SKM-1 treated with dmso at 0.1 percent for 144 hours (cell line): ENCODE measurements around the gene SCNN1A.

Experiments used
- DNase-seq: peaks from one replicate; lab custom pipeline; 2025; ENCODE audit not compliant: unreplicated experiment; lab: John Stamatoyannopoulos, UW

The SCNN1A gene

GRCh38 chr12:6335451-6336078 lies 39.8 kb downstream of the SCNN1A start:
- no peak for DNase-seq

GRCh38 chr12:6334940-6335450 lies 40.4 kb downstream of the SCNN1A start:
- no peak for DNase-seq

DNA sequence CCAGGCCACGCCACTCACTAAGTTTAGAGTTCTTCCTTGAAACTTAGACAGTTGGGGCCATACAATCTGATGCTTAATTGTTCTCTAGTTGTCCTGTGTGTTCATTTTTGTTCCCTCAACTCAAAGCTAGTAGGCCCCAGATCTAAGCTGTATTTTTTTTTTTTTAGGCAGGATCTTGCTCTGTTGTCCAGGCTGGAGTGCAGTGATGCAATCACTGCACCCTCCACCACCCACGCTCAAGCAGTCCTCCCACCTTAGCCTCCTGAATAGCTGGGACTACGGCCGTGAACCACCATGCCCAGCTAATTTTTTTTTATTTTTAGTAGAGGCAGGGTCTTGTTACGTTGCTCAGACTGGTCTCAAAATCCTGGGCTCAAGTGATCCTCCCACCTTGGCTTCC lies 41.0 kb downstream of the SCNN1A start:
- no peak for DNase-seq

DNA sequence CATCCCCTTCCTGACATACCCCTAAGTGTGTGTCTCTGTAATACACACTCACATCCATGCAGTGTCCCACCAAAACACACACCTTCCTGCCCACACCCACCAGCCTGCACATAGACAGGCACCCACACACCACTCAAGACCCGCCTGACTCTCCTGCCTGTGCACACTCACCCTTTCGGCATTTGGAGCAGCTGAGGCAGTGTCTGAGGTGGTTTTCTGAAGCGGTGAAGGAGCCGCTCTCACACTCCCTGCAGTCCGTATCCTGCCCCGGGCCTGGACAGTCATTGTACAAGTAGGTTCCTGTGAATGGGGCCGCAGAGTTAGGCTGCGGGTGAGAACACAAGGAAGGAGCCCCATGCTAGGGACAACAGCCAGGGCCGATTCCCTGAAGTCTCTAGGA lies 41.8 kb downstream of the SCNN1A start:
- no peak for DNase-seq

- no peak for DNase-seq
These were observed 42.3 kb downstream of the SCNN1A start for GRCh38 chr12:6333029-6333428.

DNA sequence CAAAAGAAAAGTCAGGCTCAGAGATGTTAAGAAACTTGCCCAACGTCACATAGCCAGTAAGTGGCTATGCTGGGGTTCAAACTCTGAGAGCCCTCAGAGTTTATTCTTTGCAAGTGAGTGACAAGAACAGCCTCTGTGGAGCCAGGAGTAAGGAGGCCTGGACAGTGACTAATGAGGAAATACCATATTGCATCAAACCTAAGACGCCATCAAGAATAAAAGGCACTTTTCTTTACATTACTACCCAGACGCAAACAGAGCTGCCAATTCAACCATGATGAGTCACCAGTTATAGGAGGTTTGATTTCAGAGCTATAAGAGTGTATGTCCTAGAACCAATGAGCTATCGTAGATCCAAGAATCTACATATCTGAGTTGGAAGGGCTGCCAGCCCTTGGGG lies 42.9 kb downstream of the SCNN1A start:
- DNase-seq: no peak

GRCh38 chr12:6330999-6331714 lies 44.2 kb downstream of the SCNN1A start:
- DNase-seq: no peak

DNA sequence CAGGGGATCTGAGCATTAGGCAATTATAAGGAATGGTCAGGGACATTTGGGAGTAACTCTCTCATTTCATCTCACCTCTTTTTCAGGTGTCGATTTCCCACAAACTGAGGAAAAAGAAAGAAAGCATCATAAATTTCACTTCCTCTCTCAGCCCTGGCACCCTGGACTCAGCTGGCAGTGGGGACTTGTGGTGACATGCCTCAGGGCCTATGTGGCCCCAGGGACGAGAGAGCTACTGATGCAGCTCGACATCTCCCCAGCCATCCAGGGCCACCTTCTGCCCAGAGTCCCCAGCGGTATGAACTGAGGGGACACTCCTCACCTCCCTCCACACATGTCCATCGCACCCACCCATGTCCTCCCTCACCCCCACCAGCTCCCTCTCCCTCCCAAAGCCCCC lies 45.2 kb downstream of the SCNN1A start:
- no peak for DNase-seq

GRCh38 chr12:6329703-6330064 lies 45.7 kb downstream of the SCNN1A start:
- no peak for DNase-seq

DNA sequence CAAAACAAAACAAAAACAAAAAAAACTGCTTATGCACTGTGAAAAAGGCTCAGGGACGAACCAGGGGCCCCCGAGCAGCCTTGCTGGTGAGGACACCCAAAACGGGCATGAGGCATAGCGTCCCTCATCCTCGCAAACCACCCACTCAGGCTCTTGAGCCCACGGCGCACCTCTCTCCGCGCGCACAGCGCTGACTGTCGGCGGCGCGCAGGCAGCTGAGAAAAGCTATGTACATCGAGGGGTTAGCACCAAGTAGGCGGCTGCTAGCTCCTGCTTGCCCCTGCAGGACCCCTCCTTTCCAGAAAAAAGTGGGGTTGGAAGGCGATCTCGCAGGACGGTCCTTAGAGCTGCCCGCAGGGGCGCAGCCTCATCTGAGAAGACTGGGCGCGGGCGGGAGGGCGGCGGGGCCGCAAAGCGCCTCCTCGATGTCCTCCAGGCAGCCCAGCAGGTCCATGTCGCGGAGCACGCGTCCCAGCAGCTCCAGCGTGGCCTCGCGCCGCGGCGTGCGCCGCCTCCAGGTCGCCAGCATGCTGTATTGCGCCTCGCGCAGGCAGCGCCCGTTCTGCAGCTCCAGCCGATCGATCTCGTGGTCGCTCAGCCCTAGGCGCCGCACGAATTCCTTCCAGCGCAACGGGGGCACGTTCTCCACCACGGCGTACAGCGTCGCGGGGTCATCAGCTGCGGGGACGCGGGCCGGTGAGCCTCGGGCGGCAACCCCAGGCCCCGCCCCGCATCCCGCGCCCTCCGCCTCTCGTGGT lies 46.2 kb downstream of the SCNN1A start:
- no peak for DNase-seq

- no peak for DNase-seq
These were observed 47.2 kb downstream of the SCNN1A start for GRCh38 chr12:6328045-6328779.

- DNase-seq: no peak
These were observed 47.9 kb downstream of the SCNN1A start for GRCh38 chr12:6327229-6328041.

- no peak for DNase-seq
These were observed 48.8 kb downstream of the SCNN1A start for GRCh38 chr12:6326316-6327228.

- DNase-seq: no peak
These were observed 50.2 kb downstream of the SCNN1A start for GRCh38 chr12:6324936-6325750.

DNA sequence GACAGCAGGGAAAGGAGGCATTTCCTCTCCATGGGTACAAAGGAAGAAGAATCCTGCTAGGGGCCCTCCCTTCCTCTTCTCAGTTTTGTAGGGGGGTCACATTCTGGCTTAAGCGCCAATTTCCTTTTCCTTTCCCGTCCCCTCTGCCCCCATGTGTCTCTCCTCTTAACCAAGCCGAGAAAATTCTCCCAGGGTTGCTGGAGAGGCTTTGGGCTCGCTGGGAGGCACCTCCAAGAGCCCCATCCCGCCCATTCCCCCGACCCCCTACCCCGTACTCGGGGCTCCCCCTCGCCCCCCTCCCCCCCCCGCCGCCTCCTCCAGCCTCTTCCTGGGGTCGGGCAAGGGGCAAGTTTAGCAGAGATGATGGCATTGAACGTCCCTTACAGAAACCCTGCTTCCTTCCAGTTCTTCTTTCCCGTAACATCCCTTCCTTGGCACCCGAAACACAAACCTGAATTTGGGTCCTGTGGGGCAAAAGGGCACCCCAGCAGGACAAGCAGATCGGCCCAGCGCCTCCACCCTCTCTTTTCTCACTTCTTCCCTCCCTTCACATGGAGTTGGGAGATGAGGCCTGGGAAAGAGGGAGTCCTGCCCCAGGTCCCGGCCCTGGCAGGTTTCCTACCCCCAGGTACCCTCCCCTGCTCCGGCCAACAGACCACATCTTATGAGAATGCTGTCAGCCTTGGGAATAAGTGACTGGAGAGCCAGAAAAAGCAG lies 51.2 kb downstream of the SCNN1A start:
- no peak for DNase-seq

- peak; percentile 42 for DNase-seq
These were observed 51.9 kb downstream of the SCNN1A start for GRCh38 chr12:6323340-6323994.

GRCh38 chr12:6322969-6323339 lies 52.4 kb downstream of the SCNN1A start:
- DNase-seq: no peak

DNA sequence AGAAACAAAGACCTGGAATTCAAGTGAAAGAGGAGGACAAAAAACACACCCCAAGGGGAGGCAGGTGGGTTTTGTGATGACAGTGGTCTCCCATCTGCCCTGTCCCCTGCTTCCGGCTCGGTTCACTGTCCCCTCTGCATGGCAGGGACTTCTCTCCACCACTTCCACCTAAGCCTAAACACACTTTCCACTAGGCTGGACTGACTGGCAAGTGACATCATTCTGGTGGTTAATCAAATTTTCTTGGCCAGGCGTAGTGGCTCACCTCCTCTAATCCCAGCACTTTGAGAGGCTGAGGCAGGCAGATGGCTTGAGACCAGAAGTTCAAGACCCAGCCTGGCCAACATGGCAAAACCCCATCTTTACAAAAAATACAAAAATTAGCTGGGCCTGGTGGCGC lies 53.0 kb downstream of the SCNN1A start:
- no peak for DNase-seq
